ENCODE measurements around the gene HOXC13.

Gene HOXC13

GRCh38 chr12:53968214-53969127, 29.8 kb downstream of the HOXC13 start:
- Mint-ChIP-seq H3K4me1 (peaks cover 24% of the 10 kb centered on the region), H3K27me3 (peaks cover 99% of the 10 kb centered on the region), H3K27ac (no peak overlapping the region), H3K4me3 (no peak overlapping the region), H3K36me3 (ENCODE audit: low read depth) (peaks cover 3% of the 10 kb centered on the region), H3K9me3 (no peaks in the 10 kb centered on the region)
- ATAC-seq (no peak), DNase-seq (no peak)

GRCh38 chr12:53969588-53970259, 31.1 kb downstream of the HOXC13 start:
- peaks cover 94% of the 10 kb centered on the region for H3K27me3 Mint-ChIP-seq
- peaks cover 17% of the 10 kb centered on the region for H3K4me1 Mint-ChIP-seq
- no peak overlapping the region for H3K4me3 Mint-ChIP-seq
- no peak for DNase-seq
- H3K36me3 Mint-ChIP-seq (ENCODE audit: low read depth): peaks cover 3% of the 10 kb centered on the region
- H3K9me3 Mint-ChIP-seq: no peaks in the 10 kb centered on the region
- ATAC-seq: no peak
- H3K27ac Mint-ChIP-seq: no peak overlapping the region

- ATAC-seq: no peak
- peaks cover 19% of the 10 kb centered on the region for H3K4me1 Mint-ChIP-seq
- no peak overlapping the region for H3K27ac Mint-ChIP-seq
- H3K36me3 Mint-ChIP-seq (ENCODE audit: low read depth): peaks cover 3% of the 10 kb centered on the region
- no peaks in the 10 kb centered on the region for H3K9me3 Mint-ChIP-seq
- H3K27me3 Mint-ChIP-seq: peaks cover 91% of the 10 kb centered on the region
- H3K4me3 Mint-ChIP-seq: no peak overlapping the region
- DNase-seq: no peak
These were observed 31.8 kb downstream of the HOXC13 start for GRCh38 chr12:53970451-53970850.

GRCh38 chr12:53971129-53971528, 32.5 kb downstream of the HOXC13 start:
- ATAC-seq (no peak), DNase-seq (no peak)
- peaks cover 20% of the 10 kb centered on the region for H3K4me1 Mint-ChIP-seq
- H3K27ac Mint-ChIP-seq: no peak overlapping the region
- no peak overlapping the region for H3K4me3 Mint-ChIP-seq
- H3K9me3 Mint-ChIP-seq: no peaks in the 10 kb centered on the region
- peaks cover 3% of the 10 kb centered on the region for H3K36me3 Mint-ChIP-seq (ENCODE audit: low read depth)
- peaks cover 91% of the 10 kb centered on the region for H3K27me3 Mint-ChIP-seq

GRCh38 chr12:53971686-53972085, 33.1 kb downstream of the HOXC13 start:
- H3K4me1 Mint-ChIP-seq: peaks cover 14% of the 10 kb centered on the region
- H3K27ac Mint-ChIP-seq: no peak overlapping the region
- peaks cover 90% of the 10 kb centered on the region for H3K27me3 Mint-ChIP-seq
- DNase-seq (no peak), ATAC-seq (no peak)
- H3K4me3 Mint-ChIP-seq: no peak overlapping the region
- no peaks in the 10 kb centered on the region for H3K9me3 Mint-ChIP-seq
- H3K36me3 Mint-ChIP-seq (ENCODE audit: low read depth): peaks cover 3% of the 10 kb centered on the region

GRCh38 chr12:53972152-53972702, 33.6 kb downstream of the HOXC13 start:
- ATAC-seq: no peak
- Mint-ChIP-seq H3K27me3 (peaks cover 90% of the 10 kb centered on the region), H3K9me3 (no peaks in the 10 kb centered on the region), H3K4me1 (peaks cover 14% of the 10 kb centered on the region), H3K4me3 (no peak overlapping the region), H3K27ac (no peak overlapping the region), H3K36me3 (ENCODE audit: low read depth) (peaks cover 3% of the 10 kb centered on the region)
- no peak for DNase-seq

GRCh38 chr12:53972722-53973235, 34.1 kb downstream of the HOXC13 start, which contains the start of gene HOXC11:
Gene HOXC11 (plus strand): TSS chr12:53973126. CDS start chr12:53973242, 116 bp downstream.
- peaks cover 14% of the 10 kb centered on the region for H3K4me1 Mint-ChIP-seq
- no peak within 1 kb of the TSS for H3K27ac Mint-ChIP-seq
- H3K9me3 Mint-ChIP-seq: no peaks in the 10 kb centered on the region
- peaks cover 3% of the 10 kb centered on the region for H3K36me3 Mint-ChIP-seq (ENCODE audit: low read depth)
- no peak for DNase-seq
- peaks cover 88% of the 10 kb centered on the region for H3K27me3 Mint-ChIP-seq
- H3K4me3 Mint-ChIP-seq: peak within 1 kb of the TSS; percentile 53
- no peak for ATAC-seq

- peaks cover 14% of the 10 kb centered on the region for H3K4me1 Mint-ChIP-seq
- peak overlapping the region; percentile 53 for H3K4me3 Mint-ChIP-seq
- H3K27me3 Mint-ChIP-seq: peaks cover 88% of the 10 kb centered on the region
- ATAC-seq (no peak), DNase-seq (no peak)
- peaks cover 3% of the 10 kb centered on the region for H3K36me3 Mint-ChIP-seq (ENCODE audit: low read depth)
- H3K9me3 Mint-ChIP-seq: no peaks in the 10 kb centered on the region
- no peak overlapping the region for H3K27ac Mint-ChIP-seq
These were observed 34.8 kb downstream of the HOXC13 start for GRCh38 chr12:53973236-53974042.

GRCh38 chr12:53974084-53975063, 35.7 kb downstream of the HOXC13 start, which contains the start of gene HOTAIR:
Gene HOTAIR (minus strand): TSS chr12:53974954.
- H3K27me3 Mint-ChIP-seq: peaks cover 88% of the 10 kb centered on the region
- H3K9me3 Mint-ChIP-seq: no peaks in the 10 kb centered on the region
- H3K4me3 Mint-ChIP-seq: peak within 1 kb of the TSS; percentile 50
- H3K36me3 Mint-ChIP-seq (ENCODE audit: low read depth): peaks cover 3% of the 10 kb centered on the region
- H3K4me1 Mint-ChIP-seq: peaks cover 14% of the 10 kb centered on the region
- DNase-seq (no peak), ATAC-seq (no peak)
- H3K27ac Mint-ChIP-seq: peak within 1 kb of the TSS; percentile 49

GRCh38 chr12:53975064-53975471, 36.4 kb downstream of the HOXC13 start:
- ATAC-seq (no peak), DNase-seq (no peak)
- H3K27me3 Mint-ChIP-seq: peaks cover 88% of the 10 kb centered on the region
- peaks cover 14% of the 10 kb centered on the region for H3K4me1 Mint-ChIP-seq
- H3K9me3 Mint-ChIP-seq: no peaks in the 10 kb centered on the region
- peaks cover 3% of the 10 kb centered on the region for H3K36me3 Mint-ChIP-seq (ENCODE audit: low read depth)
- H3K27ac Mint-ChIP-seq: no peak overlapping the region
- peak overlapping the region; percentile 50 for H3K4me3 Mint-ChIP-seq

- Mint-ChIP-seq H3K4me1 (peaks cover 14% of the 10 kb centered on the region), H3K9me3 (no peaks in the 10 kb centered on the region), H3K27ac (peak overlapping the region; percentile 49), H3K4me3 (peak overlapping the region; percentile 50), H3K36me3 (ENCODE audit: low read depth) (peaks cover 3% of the 10 kb centered on the region), H3K27me3 (peaks cover 88% of the 10 kb centered on the region)
- no peak for DNase-seq
- ATAC-seq: no peak
These were observed 37.0 kb downstream of the HOXC13 start for GRCh38 chr12:53975479-53976152.

GRCh38 chr12:53976172-53976822, 37.7 kb downstream of the HOXC13 start:
- Mint-ChIP-seq H3K36me3 (ENCODE audit: low read depth) (peaks cover 3% of the 10 kb centered on the region), H3K4me3 (no peak overlapping the region), H3K27ac (no peak overlapping the region), H3K27me3 (peaks cover 88% of the 10 kb centered on the region), H3K4me1 (peaks cover 14% of the 10 kb centered on the region), H3K9me3 (no peaks in the 10 kb centered on the region)
- ATAC-seq: no peak
- no peak for DNase-seq
